HepG2 (cell line): ENCODE data around the gene STUB1. TPM values are rescaled to one million over a fixed set of nuclear protein-coding genes. Genes with fewer than 3 reads are reported as not detected.
A peak's percentile ranks its signal among the peaks of the same experiment; 100 is the strongest.

Experiments used
- ATAC-seq: fragments of 200-7000 bp; cut with Tn5 transposase; 3 replicates; pipeline ENCODE4 v1.9.1; 2020; ENCODE audit warnings: mild to moderate bottlenecking, moderate library complexity
- BruUV-seq: library from RNA; stranded (reverse); fragments of 400-500 nt; replicated peaks from 2 replicates; lab custom pipeline; 2021; lab: Mats Ljungman, UMichigan
- CTCF ChIA-PET: fragments of 300-600 bp; formaldehyde crosslinking; extraction: SDS; loops from one replicate; lab custom pipeline; 2021; ENCODE audit warnings: low total read pairs, inconsistent platforms, low intra/inter-chr PET ratio; lab: Yijun Ruan, JAX
- POLR2A ChIA-PET: fragments of 350-600 bp; sonication (Branson Sonifier 250); formaldehyde crosslinking; loops from one replicate; lab custom pipeline; 2020; ENCODE audit warnings: antibody characterized with exemption, inconsistent platforms; lab: Yijun Ruan, JAX
- DNase-seq: peaks from one replicate; pipeline ENCODE4 v3.0.0-alpha.2; 2015; ENCODE audit warnings: low spot score
- FAIRE-seq: peaks from 3 replicates; lab custom pipeline; 2011; peaks lifted over from hg19 to GRCh38; lab: Jason Lieb, UNC
- H2AFZ ChIP-seq: one replicate; pipeline ENCODE4 v1.6.1; 2011; ENCODE audit warnings: low read length, inconsistent platforms
- H3K27ac ChIP-seq: fragments of 300-600 bp; 3 replicates; pipeline ENCODE4 v1.8.0; 2011; ENCODE audit warnings: mixed run types, mild to moderate bottlenecking, mixed read lengths, low read length, inconsistent platforms; ENCODE audit not compliant: insufficient read depth; ENCODE audit errors: extremely low read length
- H3K27me3 ChIP-seq, 2 experiments: fragments of 200-600 bp in 1 of 2; 2 replicates in 1 of 2; 3 replicates in 1 of 2; pipeline versions ENCODE4 v1.6.0 to v1.8.0; 2011; ENCODE audit warnings: low read length in 2 of 2, mild to moderate bottlenecking in 2 of 2, moderate library complexity in 2 of 2, inconsistent platforms in 1 of 2; ENCODE audit not compliant: insufficient read depth in 2 of 2, control insufficient read depth in 1 of 2
- H3K36me3 ChIP-seq, 2 experiments: fragments of 200-600 bp in 1 of 2; replicated peaks in 1 of 2; 2 replicates in 1 of 2; 3 replicates in 1 of 2; pipeline versions ENCODE4 v1.5.1 to v1.8.0; 2011; ENCODE audit warnings: low read length in 2 of 2, inconsistent platforms in 1 of 2; ENCODE audit not compliant: insufficient read depth in 2 of 2, control insufficient read depth in 1 of 2
- H3K4me1 ChIP-seq: 2 replicates; pipeline ENCODE4 v1.5.1; 2012; ENCODE audit warnings: low read length, inconsistent platforms; ENCODE audit not compliant: insufficient read depth
- H3K4me2 ChIP-seq: 2 replicates; pipeline ENCODE4 v1.6.0; 2011; ENCODE audit warnings: low read depth, low read length, inconsistent platforms
- H3K4me3 ChIP-seq, 3 experiments: fragments of 200-600 bp in 1 of 3; sonication (generic), shearing (Covaris generic) in 1 of 3; replicated peaks in 1 of 3; 2 replicates each; pipeline ENCODE4 v1.5.1; 2011 to 2016; ENCODE audit warnings: low read length in 3 of 3, inconsistent platforms in 2 of 3, low read depth in 2 of 3, mild to moderate bottlenecking in 2 of 3, control low read depth in 1 of 3, mixed read lengths in 1 of 3; ENCODE audit not compliant: insufficient read depth in 1 of 3
- H3K79me2 ChIP-seq: one replicate; pipeline ENCODE4 v1.6.1; 2011; ENCODE audit warnings: low read length, inconsistent platforms; ENCODE audit not compliant: insufficient read depth
- H3K9ac ChIP-seq: 2 replicates; pipeline ENCODE4 v1.6.0; 2011; ENCODE audit warnings: mild to moderate bottlenecking, low read depth, low read length, inconsistent platforms; ENCODE audit not compliant: insufficient read depth
- H3K9me3 ChIP-seq: 2 replicates; pipeline ENCODE4 v1.5.1; 2012; ENCODE audit warnings: mild to moderate bottlenecking, low read length
- H4K20me1 ChIP-seq: 2 replicates; pipeline ENCODE4 v1.6.0; 2011; ENCODE audit warnings: inconsistent platforms, mild to moderate bottlenecking, low read length, moderate library complexity; ENCODE audit not compliant: insufficient read depth
- AGO1 ChIP-seq: fragments of 200-400 bp; formaldehyde crosslinking; IDR thresholded peaks from 2 replicates; pipeline ENCODE4 v1.6.1; 2017; ENCODE audit warnings: mild to moderate bottlenecking, low read depth, low read length, moderate library complexity; ENCODE audit not compliant: poor library complexity, severe bottlenecking
- AGO2 ChIP-seq: fragments of 200-400 bp; formaldehyde crosslinking; optimal IDR thresholded peaks from 2 replicates; pipeline ENCODE3; 2017; ENCODE audit warnings: mild to moderate bottlenecking, low read depth, low read length, moderate library complexity
- CENPX ChIP-seq: sonication (generic); formaldehyde crosslinking; IDR thresholded peaks from 2 replicates; pipeline ENCODE4 v1.9.0; 2021; ENCODE audit warnings: mild to moderate bottlenecking, missing genetic modification reagents, moderate library complexity
- DNMT1 ChIP-seq: sonication (generic); formaldehyde crosslinking; IDR thresholded peaks from 2 replicates; pipeline ENCODE4 v1.5.1; 2020; ENCODE audit warnings: mild to moderate bottlenecking, missing genetic modification reagents
- FOXP1 ChIP-seq, 2 experiments: fragments of 450-650 bp in 1 of 2; IDR thresholded peaks; 2 replicates each; pipeline ENCODE4 v1.6.1; 2017 to 2018; ENCODE audit warnings: antibody characterized with exemption in 1 of 2
- HNF4G ChIP-seq, 2 experiments: sonication (generic) in 1 of 2; formaldehyde crosslinking in 1 of 2; IDR thresholded peaks; 2 replicates each; pipeline versions ENCODE4 v1.4.0 to v1.6.1; 2011 to 2020; ENCODE audit warnings: borderline replicate concordance in 2 of 2, low read depth in 2 of 2, mild to moderate bottlenecking in 2 of 2, low read length in 1 of 2, missing genetic modification reagents in 1 of 2, moderate library complexity in 1 of 2
- HNRNPLL ChIP-seq: fragments of 200-400 bp; formaldehyde crosslinking; IDR thresholded peaks from 2 replicates; pipeline ENCODE4 v1.6.1; 2017; ENCODE audit warnings: mild to moderate bottlenecking, low read depth, low read length; ENCODE audit not compliant: poor library complexity, severe bottlenecking
- MED1 ChIP-seq: sonication (generic); formaldehyde crosslinking; IDR thresholded peaks from 2 replicates; pipeline ENCODE4 v1.4.0; 2020; ENCODE audit warnings: missing genetic modification reagents
- MED13 ChIP-seq: sonication (generic); formaldehyde crosslinking; IDR thresholded peaks from 2 replicates; pipeline ENCODE4 v1.5.0; 2020; ENCODE audit warnings: missing genetic modification reagents
- NKX3-1 ChIP-seq: sonication (generic); formaldehyde crosslinking; IDR thresholded peaks from 2 replicates; pipeline ENCODE4 v1.5.0; 2020; ENCODE audit warnings: missing genetic modification reagents
- SMAD3 ChIP-seq: sonication (generic); formaldehyde crosslinking; IDR thresholded peaks from 2 replicates; pipeline ENCODE4 v1.4.0; 2020; ENCODE audit warnings: missing genetic modification reagents
- TBX2 ChIP-seq: sonication (generic); formaldehyde crosslinking; IDR thresholded peaks from 2 replicates; pipeline ENCODE4 v1.5.0; 2020; ENCODE audit warnings: missing genetic modification reagents, mild to moderate bottlenecking, borderline replicate concordance
- ZKSCAN5 ChIP-seq: sonication (generic); formaldehyde crosslinking; IDR thresholded peaks from 2 replicates; pipeline ENCODE4 v1.5.1; 2020; ENCODE audit warnings: mild to moderate bottlenecking, missing genetic modification reagents
- ZNF331 ChIP-seq: sonication (generic); formaldehyde crosslinking; IDR thresholded peaks from 2 replicates; pipeline ENCODE4 v1.4.0; 2020; ENCODE audit warnings: missing genetic modification reagents
- WGBS: methylation state at CpG from one replicate; pipeline ENCODE4 v1.1.6; 2017; ENCODE audit warnings: low lambda C conversion rate; 5-methylcytosine and 5-hydroxymethylcytosine counted together
- in situ Hi-C: cut with HindIII; loops from 2 replicates; pipeline ENCODE4 v1.10.0; 2017; ENCODE audit warnings: low pct_unique_long_range_greater_than_20kb; ENCODE audit not compliant: extremely low pct_ligation_motif_present
- intact Hi-C: fragments of 100-400 bp; cut with micrococcal nuclease; formaldehyde crosslinking; loops from one replicate; pipeline ENCODE4 v1.10.0; 2022; ENCODE audit not compliant: unreplicated experiment
- polyA plus RNA-seq, 8 experiments: library from polyadenylated mRNA; depleted of rRNA in 3 of 8; stranded (reverse) in 7 of 8; unstranded in 1 of 8; fragments of >200 nt; fragmentation: Illumina TruSeq in 4 of 8; extraction: Trizol in 4 of 8; gene quantifications; 2 replicates each; pipeline versions ENCODE4 v1.2.1 to v1.2.3, GENCODE V29; 2011 to 2016; ENCODE audit warnings: low read depth in 4 of 8, missing spikeins in 1 of 8, mixed read lengths in 1 of 8; ENCODE audit not compliant: insufficient read depth in 1 of 8
- total RNA-seq, 5 experiments: library from RNA; depleted of rRNA; stranded (reverse); fragments of >200 nt; fragmentation: Illumina TruSeq; extraction: Trizol; gene quantifications; 2 replicates each; pipeline ENCODE4 v1.2.3, GENCODE V29; 2016; ENCODE audit warnings: low read depth in 1 of 5
- TF ChIP-seq, protein P1 (sequence below): sonication (generic); formaldehyde crosslinking; IDR thresholded peaks from 2 replicates; pipeline ENCODE4 v1.5.0; 2020; ENCODE audit warnings: mild to moderate bottlenecking, missing genetic modification reagents, borderline replicate concordance

The STUB1 gene
- total and polyA plus RNA-seq, 2 of the 13 experiments (the other 11 are each of a cell fraction or from before 2014, with no cell fraction given): 52.9 to 78.2 TPM

DNA sequence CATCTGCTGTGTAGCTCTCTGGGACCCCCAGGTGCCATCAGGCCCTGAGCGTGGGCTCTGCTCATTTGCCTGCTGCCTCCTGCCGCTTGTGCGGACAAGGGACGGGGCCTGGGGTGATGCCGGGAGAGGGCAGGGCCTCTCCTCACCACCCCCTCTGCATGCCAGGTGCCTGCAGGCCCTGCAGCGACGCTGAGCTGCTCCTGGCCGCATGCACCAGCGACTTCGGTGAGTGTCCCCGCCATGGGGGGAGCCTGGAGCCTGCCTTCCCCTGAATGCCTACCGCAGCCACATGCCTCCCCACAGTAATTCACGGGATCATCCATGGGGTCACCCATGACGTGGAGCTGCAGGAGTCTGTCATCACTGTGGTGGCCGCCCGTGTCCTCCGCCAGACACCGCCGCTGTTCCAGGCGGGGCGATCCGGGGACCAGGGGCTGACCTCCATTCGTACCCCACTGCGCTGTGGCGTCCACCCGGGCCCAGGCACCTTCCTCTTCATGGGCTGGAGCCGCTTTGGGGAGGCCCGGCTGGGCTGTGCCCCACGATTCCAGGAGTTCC, 36.6 kb downstream of the STUB1 start:
- intact Hi-C loops: no loop called here
- no peaks in the 10 kb centered on the region for H3K27me3 ChIP-seq

More for the DNA sequence above, 36.6 kb downstream of the STUB1 start:
- ATAC-seq (no peak), DNase-seq (no peak)
- Histone ChIP-seq H3K4me2 (peak overlapping the region; percentile 92; the same call in 1 of the 2 replicates), H2AFZ (no peak overlapping the region), H3K79me2 (peaks cover 3% of the 10 kb centered on the region), H3K9ac (no peak overlapping the region), H3K4me1 (peaks cover 56% of the 10 kb centered on the region), H3K9me3 (no peaks in the 10 kb centered on the region)
- no TSS peak for BruUV-seq
- in situ Hi-C loops: no loop called here
- WGBS: 96% methylated on average over 5 of the region's 29 CpGs
- no peak for TF ChIP-seq MED1
- TF ChIP-seq DNMT1 (CRISPR knock-in tag): no peak
- peak; percentile 7 for TF ChIP-seq HNRNPLL
- no peak for TF ChIP-seq SMAD3 (CRISPR knock-in tag)
- no peak for TF ChIP-seq HNF4G (IDR thresholded peaks at IDR 0.05; ENCODE audit: borderline replicate concordance, low read depth, low read length)
- TF ChIP-seq HNF4G (CRISPR knock-in tag; IDR thresholded peaks at IDR 0.05; ENCODE audit: borderline replicate concordance, low read depth): no peak
- TF ChIP-seq AGO1: peak; percentile 23
- no peak for TF ChIP-seq ZNF331 (CRISPR knock-in tag)
- 0 out of 2 replicates have a peak, but pooled peaks have one; percentile 3 for TF ChIP-seq TBX2 (CRISPR knock-in tag)
- TF ChIP-seq FOXP1 (IDR thresholded peaks at IDR 0.05): no peak
- TF ChIP-seq FOXP1 (CRISPR knock-in tag; IDR thresholded peaks at IDR 0.05): no peak
- no peak for TF ChIP-seq CENPX (CRISPR knock-in tag)
- peak; percentile 73 for TF ChIP-seq AGO2
- TF ChIP-seq MED13 (CRISPR knock-in tag): no peak
- no peak for TF ChIP-seq NKX3-1 (CRISPR knock-in tag)
- no peak for TF ChIP-seq ZKSCAN5
- TF ChIP-seq, protein P1, sequence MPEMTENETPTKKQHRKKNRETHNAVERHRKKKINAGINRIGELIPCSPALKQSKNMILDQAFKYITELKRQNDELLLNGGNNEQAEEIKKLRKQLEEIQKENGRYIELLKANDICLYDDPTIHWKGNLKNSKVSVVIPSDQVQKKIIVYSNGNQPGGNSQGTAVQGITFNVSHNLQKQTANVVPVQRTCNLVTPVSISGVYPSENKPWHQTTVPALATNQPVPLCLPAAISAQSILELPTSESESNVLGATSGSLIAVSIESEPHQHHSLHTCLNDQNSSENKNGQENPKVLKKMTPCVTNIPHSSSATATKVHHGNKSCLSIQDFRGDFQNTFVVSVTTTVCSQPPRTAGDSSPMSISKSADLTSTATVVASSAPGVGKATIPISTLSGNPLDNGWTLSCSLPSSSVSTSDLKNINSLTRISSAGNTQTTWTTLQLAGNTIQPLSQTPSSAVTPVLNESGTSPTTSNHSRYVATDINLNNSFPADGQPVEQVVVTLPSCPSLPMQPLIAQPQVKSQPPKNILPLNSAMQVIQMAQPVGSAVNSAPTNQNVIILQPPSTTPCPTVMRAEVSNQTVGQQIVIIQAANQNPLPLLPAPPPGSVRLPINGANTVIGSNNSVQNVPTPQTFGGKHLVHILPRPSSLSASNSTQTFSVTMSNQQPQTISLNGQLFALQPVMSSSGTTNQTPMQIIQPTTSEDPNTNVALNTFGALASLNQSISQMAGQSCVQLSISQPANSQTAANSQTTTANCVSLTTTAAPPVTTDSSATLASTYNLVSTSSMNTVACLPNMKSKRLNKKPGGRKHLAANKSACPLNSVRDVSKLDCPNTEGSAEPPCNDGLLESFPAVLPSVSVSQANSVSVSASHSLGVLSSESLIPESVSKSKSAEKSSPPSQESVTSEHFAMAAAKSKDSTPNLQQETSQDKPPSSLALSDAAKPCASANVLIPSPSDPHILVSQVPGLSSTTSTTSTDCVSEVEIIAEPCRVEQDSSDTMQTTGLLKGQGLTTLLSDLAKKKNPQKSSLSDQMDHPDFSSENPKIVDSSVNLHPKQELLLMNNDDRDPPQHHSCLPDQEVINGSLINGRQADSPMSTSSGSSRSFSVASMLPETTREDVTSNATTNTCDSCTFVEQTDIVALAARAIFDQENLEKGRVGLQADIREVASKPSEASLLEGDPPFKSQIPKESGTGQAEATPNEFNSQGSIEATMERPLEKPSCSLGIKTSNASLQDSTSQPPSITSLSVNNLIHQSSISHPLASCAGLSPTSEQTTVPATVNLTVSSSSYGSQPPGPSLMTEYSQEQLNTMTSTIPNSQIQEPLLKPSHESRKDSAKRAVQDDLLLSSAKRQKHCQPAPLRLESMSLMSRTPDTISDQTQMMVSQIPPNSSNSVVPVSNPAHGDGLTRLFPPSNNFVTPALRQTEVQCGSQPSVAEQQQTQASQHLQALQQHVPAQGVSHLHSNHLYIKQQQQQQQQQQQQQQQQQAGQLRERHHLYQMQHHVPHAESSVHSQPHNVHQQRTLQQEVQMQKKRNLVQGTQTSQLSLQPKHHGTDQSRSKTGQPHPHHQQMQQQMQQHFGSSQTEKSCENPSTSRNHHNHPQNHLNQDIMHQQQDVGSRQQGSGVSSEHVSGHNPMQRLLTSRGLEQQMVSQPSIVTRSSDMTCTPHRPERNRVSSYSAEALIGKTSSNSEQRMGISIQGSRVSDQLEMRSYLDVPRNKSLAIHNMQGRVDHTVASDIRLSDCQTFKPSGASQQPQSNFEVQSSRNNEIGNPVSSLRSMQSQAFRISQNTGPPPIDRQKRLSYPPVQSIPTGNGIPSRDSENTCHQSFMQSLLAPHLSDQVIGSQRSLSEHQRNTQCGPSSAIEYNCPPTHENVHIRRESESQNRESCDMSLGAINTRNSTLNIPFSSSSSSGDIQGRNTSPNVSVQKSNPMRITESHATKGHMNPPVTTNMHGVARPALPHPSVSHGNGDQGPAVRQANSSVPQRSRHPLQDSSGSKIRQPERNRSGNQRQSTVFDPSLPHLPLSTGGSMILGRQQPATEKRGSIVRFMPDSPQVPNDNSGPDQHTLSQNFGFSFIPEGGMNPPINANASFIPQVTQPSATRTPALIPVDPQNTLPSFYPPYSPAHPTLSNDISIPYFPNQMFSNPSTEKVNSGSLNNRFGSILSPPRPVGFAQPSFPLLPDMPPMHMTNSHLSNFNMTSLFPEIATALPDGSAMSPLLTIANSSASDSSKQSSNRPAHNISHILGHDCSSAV: no peak
- TF ChIP-seq, all 625 proteins: peak for 4
- ChIA-PET POLR2A (interaction anchor here (1.2 to 2.4 kb wide), 5 partner anchors 8 to 44 kb away, joined by 7 to 14 read pairs (median 9); partner anchors contain the start of genes CCDC78, CIAO3, HAGHL and MSLN), CTCF (no interaction called here)
- Histone ChIP-seq H3K27ac (no peak overlapping the region), H3K4me3 (0 out of 6 replicates have a peak overlapping the region, but pooled peaks of 1 of the 3 experiments have one; percentile 77), H3K36me3 (no peaks in the 10 kb centered on the region), H4K20me1 (peaks cover 5% of the 10 kb centered on the region)
- FAIRE-seq: no peak
